HG02970 (cell line): ENCODE data around the gene FOXA2.

Experiments
- ATAC-seq: cut with Tn5 transposase; IDR thresholded peaks from one replicate; pipeline ENCODE4 v1.9.1; 2021; ENCODE audit warnings: mild to moderate bottlenecking, moderate library complexity, moderate number of reproducible peaks; ENCODE audit not compliant: unreplicated experiment, low FRiP score

The FOXA2 gene

GRCh38 chr20:22584922-22585785, 782 bp upstream of the FOXA2 start:
- ATAC-seq, result no peak

- no peak for ATAC-seq
Measured at GRCh38 chr20:22583773-22584521, 425 bp downstream of the FOXA2 start.

DNA sequence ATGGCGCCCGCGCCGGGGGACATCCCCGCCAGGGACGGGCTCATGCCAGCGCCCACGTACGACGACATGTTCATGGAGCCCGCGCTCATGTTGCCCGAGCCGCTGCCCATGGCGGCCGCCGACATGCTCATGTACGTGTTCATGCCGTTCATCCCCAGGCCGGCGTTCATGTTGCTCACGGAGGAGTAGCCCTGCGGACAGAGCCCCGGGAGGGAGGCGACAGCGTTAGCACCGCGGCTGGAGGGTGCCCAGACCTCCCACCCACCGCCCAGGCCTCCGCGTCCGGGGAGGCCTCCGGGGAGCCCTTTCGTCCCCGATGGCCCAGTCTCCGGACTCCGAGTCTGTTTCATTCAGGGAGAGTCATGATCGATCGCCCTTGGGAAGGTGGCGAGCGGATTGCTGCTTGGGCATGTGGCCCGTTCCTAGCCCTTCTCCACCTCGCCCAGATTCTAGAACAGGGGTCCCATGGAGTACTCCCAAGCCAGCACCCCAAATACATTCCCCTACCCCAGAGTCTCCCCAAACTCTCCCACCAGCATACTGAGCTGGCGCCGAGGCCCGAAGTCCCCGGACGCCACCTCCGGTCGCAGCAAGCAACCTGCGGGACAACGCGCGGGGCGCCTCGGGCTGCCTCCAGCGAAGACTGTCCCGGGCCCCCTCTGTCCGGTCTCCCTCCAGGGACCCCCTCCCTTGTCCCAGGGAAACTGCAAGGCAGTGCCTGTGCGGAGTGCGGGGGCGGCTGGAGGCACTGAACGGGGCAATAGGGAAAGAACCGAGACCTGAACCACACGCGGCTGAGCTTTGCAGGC, 1.2 kb downstream of the FOXA2 start:
- ATAC-seq, result no peak

GRCh38 chr20:22582386-22582963, 1.9 kb downstream of the FOXA2 start:
- ATAC-seq, result no peak

DNA sequence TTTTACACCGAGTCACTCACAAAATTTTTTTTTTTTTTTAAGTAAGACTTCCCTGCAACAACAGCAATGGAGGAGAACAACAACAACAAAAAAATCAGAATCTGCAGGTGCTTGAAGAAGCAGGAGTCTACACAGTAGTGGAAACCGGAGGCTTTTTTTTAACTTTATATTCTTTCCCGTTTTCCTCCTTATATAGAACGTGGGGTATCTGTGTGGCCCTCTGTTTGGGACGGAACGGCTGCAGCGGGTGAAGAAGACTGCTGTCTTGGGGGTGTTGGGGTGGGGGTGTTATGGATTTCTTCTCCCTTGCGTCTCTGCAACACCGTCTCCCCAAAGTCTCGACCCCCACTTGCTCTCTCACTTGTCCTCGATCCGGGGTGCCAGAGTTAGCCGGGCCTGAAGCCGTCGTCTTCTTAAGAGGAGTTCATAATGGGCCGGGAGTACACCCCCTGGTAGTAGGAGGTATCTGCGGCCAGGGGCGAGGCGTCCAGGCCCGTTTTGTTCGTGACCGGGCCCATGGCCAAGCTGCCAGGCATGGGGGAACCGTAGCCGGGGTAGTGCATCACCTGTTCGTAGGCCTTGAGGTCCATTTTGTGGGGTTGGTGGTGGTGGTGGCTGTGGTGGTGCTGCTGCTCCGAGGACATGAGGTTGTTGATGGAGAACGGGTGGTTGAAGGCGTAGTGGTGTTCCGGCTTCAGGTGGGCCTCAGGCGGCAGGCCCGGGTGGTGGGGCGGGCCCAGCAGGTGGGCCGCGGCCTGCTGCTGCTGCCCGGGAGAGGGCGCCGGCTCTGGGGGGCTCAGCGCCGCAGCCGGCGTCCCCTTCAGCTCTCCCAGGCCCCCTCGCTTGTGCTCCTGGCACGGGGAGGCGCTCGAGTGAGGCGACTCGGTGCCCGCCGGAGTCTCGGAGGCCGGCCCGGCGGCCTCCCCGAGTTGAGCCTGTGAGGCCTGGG, 2.7 kb downstream of the FOXA2 start:
- no peak for ATAC-seq

GRCh38 chr20:22579711-22580697, 4.4 kb downstream of the FOXA2 start:
- no peak for ATAC-seq

- no peak for ATAC-seq
Measured at GRCh38 chr20:22579119-22579427, 5.3 kb downstream of the FOXA2 start.

- no peak for ATAC-seq
Measured at GRCh38 chr20:22578221-22579118, 5.9 kb downstream of the FOXA2 start.

DNA sequence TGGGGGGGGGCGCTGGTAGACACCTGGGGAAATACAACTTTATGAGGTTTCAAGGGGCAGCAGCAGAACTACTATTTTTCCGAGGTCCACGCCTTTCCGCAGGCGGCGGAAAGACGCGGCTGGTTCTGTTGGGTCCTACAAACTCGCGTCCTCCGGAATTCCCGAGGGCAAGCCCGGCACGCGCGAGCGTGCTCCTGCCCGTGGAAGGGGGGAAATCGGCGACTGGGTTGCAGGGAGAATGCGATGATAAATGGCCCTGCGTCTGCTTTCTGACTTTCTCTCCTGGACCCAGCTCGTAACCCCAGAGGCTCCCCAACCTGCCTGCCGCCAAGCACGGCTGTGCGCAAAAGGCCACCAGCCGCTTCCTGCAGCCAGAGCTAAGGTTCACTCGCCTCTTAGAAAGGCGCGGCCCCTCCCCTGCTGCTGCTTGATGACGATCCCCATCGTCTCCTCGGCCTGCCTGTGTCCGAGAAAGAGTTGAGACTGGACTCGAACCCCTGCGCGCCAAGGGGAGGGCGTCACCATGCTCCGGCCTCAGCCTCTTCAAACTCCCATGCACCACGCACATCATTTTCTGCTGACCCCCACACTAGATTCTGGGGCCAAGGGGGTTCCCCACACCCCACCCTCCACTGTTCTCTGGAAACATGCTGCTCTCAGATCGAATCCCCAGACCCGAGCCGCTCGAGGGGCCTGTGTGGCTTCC, 6.7 kb downstream of the FOXA2 start:
- ATAC-seq, result no peak

DNA sequence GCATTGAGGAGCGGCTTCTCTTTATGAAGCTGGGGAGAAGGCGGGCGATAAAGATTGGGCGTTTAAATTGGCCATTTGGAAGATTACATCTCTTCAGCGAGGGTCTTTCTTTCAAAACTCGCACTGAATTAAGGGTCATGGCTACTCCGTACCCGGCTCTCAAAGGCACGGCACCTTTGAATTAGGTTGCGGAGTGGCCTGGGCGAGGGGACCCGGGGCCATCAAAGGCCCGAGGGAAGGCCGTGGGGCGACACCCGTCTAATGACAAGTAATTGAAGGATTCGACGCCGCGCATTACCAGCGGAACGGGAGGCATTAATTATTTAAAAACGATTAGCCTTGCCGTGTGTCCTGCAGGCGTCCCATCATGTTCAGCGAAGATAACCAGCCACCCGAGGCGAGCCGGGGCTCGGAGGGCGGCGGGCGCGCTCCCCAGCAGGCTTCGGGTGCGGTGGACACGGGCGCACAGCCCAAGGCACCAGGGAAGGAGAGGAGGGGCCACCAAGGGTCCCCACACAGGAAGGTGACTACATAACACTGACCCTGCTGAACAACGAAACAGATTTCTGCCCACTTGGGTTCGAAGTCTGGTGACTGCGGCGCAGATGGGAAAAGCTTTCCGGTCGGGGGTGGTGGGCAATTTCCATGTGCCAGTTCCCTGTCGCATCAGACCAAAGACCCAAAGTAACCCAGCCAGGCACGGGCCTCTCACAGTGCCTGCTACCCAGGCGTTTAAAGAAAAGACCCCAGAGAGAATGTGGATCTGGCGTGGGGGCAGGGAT, 7.4 kb downstream of the FOXA2 start:
- ATAC-seq, result no peak

DNA sequence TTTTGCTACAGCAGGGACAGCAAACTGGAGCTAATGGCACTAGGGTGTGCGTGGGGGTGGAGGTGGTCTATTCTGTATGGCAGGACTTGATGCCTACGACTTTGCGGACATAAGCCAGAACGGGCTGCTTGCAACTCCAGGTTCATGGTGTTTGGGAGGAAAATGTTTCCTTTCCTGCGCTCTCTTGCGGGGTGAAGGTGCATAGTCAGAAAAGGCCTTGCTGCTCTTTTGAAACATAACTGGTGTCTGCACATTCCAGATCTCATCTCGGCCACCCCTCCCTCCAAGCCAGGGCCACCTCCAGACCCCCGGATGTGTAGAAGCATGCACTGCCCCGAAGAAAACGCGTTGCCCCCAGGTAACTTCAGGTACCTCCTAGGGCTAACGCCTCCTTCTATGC, 8.1 kb downstream of the FOXA2 start:
- no peak for ATAC-seq

DNA sequence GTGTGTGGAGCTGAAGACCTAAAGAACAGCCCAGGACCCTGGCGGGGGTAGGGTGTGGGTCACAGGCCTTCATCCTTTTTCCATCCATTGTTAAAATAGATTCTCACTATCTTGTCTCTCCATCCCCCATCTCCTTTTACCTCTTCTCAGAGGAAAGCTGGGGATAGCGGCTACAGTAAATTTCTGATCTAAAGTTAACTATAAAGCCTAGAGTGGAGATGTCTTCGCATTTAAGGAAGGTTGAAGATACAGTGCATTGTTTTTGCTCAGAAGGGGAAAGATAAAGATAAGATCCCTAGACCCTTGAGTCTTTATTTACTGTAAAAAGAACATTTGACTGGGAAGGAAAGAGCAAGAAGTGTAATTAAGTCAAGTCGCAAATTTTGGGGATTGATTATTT, 8.6 kb downstream of the FOXA2 start:
- no peak for ATAC-seq

DNA sequence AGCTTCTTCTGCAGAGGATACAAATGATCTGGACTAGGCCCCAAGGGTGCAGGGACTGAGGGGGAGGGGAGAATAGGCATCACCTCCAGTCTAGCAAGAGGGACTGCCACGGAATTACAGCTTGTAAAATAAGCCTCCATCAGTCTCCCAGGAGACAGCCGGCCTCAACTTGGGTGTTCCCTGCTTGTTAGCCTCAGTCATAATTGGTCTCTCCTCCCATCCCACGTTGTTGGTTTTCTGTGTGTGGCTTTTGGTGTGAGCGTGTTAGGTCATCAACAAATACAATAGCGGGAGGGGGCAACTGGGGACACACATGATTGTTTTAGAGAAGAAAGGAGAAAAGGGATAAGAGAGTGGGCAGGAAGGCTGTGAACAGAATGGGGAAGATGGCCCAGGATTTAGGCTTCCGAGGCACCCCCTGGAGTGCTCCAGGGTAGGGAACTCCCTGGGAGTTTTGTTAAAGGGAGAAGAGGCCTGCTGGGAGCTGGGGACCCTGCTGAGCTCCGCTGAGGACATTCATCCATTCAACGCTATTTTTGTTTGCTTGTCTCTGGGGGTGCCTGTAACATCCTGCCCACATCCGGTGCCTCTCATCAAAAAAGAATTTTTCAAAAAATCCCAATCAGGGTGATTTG, 9.2 kb downstream of the FOXA2 start:
- ATAC-seq, result no peak

- ATAC-seq, result no peak
Measured at GRCh38 chr20:22574545-22575086, 9.8 kb downstream of the FOXA2 start.

GRCh38 chr20:22572491-22572890, 11.9 kb downstream of the FOXA2 start:
- ATAC-seq, result no peak
